GM15510 (cell line): ENCODE measurements around the gene BEST4.

Experiments used
- POLR2A ChIP-seq: IDR thresholded peaks from 3 replicates; pipeline ENCODE4 v1.6.1; 2011; ENCODE audit warnings: borderline replicate concordance; ENCODE audit not compliant: insufficient read length; ENCODE audit errors: extremely low read depth

BEST4 gene

GRCh38 chr1:44788120-44788860, at the start of gene BEST4:
Gene BEST4, minus strand, starts transcription at chr1:44788170. Its CDS starts 465 bp downstream, at chr1:44787705.
- no peak for TF ChIP-seq POLR2A

- no peak for TF ChIP-seq POLR2A
Observed at GRCh38 chr1:44835738-44836675, 48.0 kb upstream of the BEST4 start.

- TF ChIP-seq POLR2A: no peak
Observed at GRCh38 chr1:44834328-44834727, 46.4 kb upstream of the BEST4 start.

GRCh38 chr1:44832056-44832705, 44.2 kb upstream of the BEST4 start:
- no peak for TF ChIP-seq POLR2A

- no peak for TF ChIP-seq POLR2A
Observed at GRCh38 chr1:44831516-44831915, 43.5 kb upstream of the BEST4 start.

- no peak for TF ChIP-seq POLR2A
Observed at GRCh38 chr1:44830900-44831304, 42.9 kb upstream of the BEST4 start.

GRCh38 chr1:44829506-44830384, 41.8 kb upstream of the BEST4 start:
- TF ChIP-seq POLR2A: no peak

GRCh38 chr1:44828841-44829440, 41.0 kb upstream of the BEST4 start:
- no peak for TF ChIP-seq POLR2A

- no peak for TF ChIP-seq POLR2A
Observed at GRCh38 chr1:44828003-44828651, 40.2 kb upstream of the BEST4 start.

GRCh38 chr1:44827197-44828002, 39.4 kb upstream of the BEST4 start:
- no peak for TF ChIP-seq POLR2A

- TF ChIP-seq POLR2A: no peak
Observed at GRCh38 chr1:44826375-44827196, 38.6 kb upstream of the BEST4 start.
